Measurements from ENCODE around the gene RASGRP3.

DNA sequence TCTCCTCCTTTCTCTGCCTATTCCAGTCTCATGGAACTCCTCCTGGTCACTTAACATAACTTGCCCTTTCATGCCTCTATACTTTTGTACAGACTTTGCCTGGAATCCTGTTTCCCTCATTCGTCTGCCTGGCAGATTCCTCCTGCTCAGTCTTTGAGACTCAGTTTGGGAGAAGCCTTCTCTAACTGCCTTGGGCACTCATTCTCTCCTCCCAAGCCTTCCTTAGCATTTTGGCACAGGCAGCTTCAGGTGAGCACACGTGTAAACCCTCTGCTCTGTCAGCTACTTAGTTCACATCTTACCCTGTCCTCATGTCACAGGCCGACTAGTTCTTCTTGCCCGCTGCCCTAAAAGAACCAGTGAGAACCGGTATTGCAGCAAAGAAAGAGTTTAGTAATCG is 128.6 kb downstream of the RASGRP3 start:
- TF ChIP-seq, protein P1, sequence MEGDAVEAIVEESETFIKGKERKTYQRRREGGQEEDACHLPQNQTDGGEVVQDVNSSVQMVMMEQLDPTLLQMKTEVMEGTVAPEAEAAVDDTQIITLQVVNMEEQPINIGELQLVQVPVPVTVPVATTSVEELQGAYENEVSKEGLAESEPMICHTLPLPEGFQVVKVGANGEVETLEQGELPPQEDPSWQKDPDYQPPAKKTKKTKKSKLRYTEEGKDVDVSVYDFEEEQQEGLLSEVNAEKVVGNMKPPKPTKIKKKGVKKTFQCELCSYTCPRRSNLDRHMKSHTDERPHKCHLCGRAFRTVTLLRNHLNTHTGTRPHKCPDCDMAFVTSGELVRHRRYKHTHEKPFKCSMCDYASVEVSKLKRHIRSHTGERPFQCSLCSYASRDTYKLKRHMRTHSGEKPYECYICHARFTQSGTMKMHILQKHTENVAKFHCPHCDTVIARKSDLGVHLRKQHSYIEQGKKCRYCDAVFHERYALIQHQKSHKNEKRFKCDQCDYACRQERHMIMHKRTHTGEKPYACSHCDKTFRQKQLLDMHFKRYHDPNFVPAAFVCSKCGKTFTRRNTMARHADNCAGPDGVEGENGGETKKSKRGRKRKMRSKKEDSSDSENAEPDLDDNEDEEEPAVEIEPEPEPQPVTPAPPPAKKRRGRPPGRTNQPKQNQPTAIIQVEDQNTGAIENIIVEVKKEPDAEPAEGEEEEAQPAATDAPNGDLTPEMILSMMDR (conservative IDR thresholded peaks at IDR 0.05; ENCODE audit: low read depth, low read length) = no peak
- no peak for TF ChIP-seq EZH2 (IDR thresholded peaks at IDR 0.05; ENCODE audit: borderline replicate concordance, low read depth, low read length, poor library complexity, severe bottlenecking)
